Bronchial epithelial cell (primary cell): ENCODE measurements around the gene CHERP. TPM values are rescaled to one million over a fixed set of nuclear protein-coding genes. Genes with fewer than 3 reads are reported as not detected.
"Not testable (repeated sequence)": the region's sequence is repeated elsewhere in the genome, so short reads cannot be mapped to it uniquely, and the experiment has no call there.

Experiments
- DNase-seq: peaks from one replicate; pipeline ENCODE4 v3.0.0-alpha.2; 2010; ENCODE audit warnings: low read depth
- FAIRE-seq: peaks from 2 replicates; lab custom pipeline; 2011; peaks lifted over from hg19 to GRCh38; lab: Jason Lieb, UNC
- H3K27me3 ChIP-seq: 2 replicates; pipeline ENCODE4 v1.5.1; 2011; ENCODE audit warnings: low read length; ENCODE audit not compliant: control insufficient read depth, insufficient read depth
- H3K36me3 ChIP-seq: 2 replicates; pipeline ENCODE4 v1.5.1; 2011; ENCODE audit warnings: low read length; ENCODE audit not compliant: control insufficient read depth, insufficient read depth
- H3K4me3 ChIP-seq: 2 replicates; pipeline ENCODE4 v1.5.1; 2011; ENCODE audit warnings: mild to moderate bottlenecking, low read depth, low read length, control low read depth
- total RNA-seq: library from RNA; depleted of rRNA; stranded (reverse); fragments of >200 nt; gene quantifications from 2 replicates; pipeline ENCODE4 v1.2.1, GENCODE V29; 2014
- TF ChIP-seq, protein P1 (sequence below): IDR thresholded peaks from 2 replicates; pipeline ENCODE4 v1.5.1; 2011; ENCODE audit warnings: mild to moderate bottlenecking, moderate library complexity, low read length, control low read depth, inconsistent platforms; ENCODE audit not compliant: insufficient read depth, severe bottlenecking

Gene CHERP
- total RNA-seq, 1 donor from 2014 or later: 2.4 TPM

DNA sequence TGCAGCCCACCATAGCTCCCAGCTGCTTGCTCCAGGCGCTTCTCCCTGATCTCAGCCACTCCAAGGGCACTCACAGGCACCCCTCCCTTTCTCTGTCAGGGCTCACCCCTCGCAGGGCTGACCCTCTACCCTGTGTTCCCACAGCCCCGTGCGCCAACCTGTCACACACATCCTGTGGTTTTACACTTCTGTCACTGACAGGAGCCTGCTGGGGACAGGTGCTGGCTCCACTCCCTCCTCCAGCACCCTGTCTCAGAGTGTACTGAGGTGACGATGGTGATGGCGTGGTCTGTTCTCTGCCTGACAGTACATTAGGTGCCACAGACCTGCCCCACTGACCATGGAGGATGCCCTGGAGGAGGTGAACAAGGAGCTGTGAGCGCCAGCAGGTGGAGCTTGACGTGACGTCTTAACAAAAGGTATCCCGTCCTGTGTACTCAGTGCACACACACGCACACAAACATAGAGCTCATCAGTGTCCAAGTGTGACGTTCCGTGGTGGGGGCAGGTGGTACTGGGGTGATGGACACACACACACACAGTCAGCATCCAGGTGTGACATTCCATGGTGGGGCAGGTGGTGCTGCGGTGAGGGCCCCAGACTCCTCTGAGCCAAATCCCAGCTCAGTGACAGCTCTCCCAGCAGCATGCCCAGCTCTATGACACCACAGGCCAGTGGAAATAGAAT lies 25.2 kb downstream of the CHERP start:
- Histone ChIP-seq H3K4me3 (no peak overlapping the region), H3K27me3 (no peaks in the 10 kb centered on the region), H3K36me3 (peaks cover 21% of the 10 kb centered on the region)
- no peak for DNase-seq
- no peak for FAIRE-seq
- TF ChIP-seq, protein P1, sequence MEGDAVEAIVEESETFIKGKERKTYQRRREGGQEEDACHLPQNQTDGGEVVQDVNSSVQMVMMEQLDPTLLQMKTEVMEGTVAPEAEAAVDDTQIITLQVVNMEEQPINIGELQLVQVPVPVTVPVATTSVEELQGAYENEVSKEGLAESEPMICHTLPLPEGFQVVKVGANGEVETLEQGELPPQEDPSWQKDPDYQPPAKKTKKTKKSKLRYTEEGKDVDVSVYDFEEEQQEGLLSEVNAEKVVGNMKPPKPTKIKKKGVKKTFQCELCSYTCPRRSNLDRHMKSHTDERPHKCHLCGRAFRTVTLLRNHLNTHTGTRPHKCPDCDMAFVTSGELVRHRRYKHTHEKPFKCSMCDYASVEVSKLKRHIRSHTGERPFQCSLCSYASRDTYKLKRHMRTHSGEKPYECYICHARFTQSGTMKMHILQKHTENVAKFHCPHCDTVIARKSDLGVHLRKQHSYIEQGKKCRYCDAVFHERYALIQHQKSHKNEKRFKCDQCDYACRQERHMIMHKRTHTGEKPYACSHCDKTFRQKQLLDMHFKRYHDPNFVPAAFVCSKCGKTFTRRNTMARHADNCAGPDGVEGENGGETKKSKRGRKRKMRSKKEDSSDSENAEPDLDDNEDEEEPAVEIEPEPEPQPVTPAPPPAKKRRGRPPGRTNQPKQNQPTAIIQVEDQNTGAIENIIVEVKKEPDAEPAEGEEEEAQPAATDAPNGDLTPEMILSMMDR: no peak

DNA sequence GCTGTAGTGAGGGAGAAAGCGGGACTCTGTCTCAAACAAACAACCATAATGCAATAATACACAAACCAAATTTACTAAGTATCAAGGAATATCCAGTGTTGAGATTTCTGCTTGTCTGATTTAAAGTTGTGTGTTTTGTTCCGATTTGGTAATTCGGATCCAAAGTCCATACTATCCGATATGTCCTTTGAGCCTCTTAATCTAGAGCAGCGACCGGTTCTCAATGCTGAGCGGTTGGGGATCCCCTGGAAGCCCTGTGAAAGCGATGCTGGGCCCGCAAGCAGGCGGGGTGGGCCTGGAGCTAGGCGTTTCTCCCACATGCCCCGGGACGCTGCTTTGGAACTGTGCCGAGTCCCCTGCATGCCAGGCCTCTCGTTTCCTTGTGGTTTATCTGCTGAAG lies 25.9 kb downstream of the CHERP start:
- Histone ChIP-seq H3K36me3 (peaks cover 19% of the 10 kb centered on the region), H3K4me3 (no peak overlapping the region), H3K27me3 (no peaks in the 10 kb centered on the region)
- FAIRE-seq: peak; percentile 28
- no peak for DNase-seq
- TF ChIP-seq, protein P1: no peak

DNA sequence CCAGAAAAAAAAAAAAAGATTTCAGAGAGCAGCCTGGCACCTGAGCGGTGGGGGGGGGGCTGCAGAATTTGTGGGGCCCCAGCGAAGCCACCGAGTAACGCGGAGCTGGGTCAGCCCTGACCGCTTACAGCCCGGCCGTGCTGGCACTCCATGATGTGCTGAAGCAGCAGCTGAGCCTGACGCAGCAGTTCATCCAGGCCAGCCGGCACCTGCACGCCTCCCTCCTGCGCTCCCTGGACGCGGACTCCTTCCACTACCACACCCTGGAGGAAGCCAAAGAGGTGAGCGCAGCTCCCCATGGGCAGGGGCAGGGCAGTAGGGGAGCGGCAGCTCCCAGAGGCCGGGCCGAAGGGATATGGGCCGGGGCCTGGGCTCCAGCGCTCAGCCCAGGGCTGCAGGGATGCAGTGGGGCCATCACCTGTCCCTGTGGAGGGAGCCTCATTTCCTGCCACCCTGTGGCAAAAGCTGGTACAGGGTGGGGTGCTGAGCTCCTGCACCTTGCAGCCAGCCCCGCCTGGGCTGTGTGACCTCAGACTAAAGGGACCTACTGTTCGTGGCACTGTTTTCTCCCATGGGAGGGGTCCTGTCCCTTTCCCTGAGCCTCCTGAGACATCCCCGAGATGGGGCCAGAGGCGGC lies 27.7 kb downstream of the CHERP start:
- DNase-seq: no peak
- Histone ChIP-seq H3K4me3 (no peak overlapping the region), H3K36me3 (peaks cover 7% of the 10 kb centered on the region), H3K27me3 (no peaks in the 10 kb centered on the region)
- TF ChIP-seq, protein P1: no peak
- no peak for FAIRE-seq

DNA sequence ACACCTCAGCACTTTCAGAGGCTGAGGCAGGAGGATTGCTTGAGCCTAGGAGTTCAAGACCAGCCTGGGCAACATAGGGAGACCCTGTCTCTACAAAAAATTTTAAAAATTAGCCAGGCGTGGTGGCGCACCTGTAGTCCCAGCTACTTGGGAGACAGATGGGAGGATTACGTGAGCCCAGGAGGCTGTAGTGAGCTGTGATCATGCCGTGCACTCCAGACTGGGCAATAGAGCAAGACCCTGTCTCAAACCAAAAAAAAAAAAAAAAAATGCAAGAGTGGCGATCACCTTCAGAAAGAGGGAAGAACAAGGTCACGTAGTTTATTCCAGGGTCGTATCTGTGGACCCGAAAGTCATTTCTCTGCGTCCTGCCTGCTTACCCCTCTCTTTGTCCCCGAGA lies 29.6 kb downstream of the CHERP start:
- not testable (repeated sequence) for DNase-seq, H3K27me3 ChIP-seq, H3K4me3 ChIP-seq, H3K36me3 ChIP-seq, FAIRE-seq

DNA sequence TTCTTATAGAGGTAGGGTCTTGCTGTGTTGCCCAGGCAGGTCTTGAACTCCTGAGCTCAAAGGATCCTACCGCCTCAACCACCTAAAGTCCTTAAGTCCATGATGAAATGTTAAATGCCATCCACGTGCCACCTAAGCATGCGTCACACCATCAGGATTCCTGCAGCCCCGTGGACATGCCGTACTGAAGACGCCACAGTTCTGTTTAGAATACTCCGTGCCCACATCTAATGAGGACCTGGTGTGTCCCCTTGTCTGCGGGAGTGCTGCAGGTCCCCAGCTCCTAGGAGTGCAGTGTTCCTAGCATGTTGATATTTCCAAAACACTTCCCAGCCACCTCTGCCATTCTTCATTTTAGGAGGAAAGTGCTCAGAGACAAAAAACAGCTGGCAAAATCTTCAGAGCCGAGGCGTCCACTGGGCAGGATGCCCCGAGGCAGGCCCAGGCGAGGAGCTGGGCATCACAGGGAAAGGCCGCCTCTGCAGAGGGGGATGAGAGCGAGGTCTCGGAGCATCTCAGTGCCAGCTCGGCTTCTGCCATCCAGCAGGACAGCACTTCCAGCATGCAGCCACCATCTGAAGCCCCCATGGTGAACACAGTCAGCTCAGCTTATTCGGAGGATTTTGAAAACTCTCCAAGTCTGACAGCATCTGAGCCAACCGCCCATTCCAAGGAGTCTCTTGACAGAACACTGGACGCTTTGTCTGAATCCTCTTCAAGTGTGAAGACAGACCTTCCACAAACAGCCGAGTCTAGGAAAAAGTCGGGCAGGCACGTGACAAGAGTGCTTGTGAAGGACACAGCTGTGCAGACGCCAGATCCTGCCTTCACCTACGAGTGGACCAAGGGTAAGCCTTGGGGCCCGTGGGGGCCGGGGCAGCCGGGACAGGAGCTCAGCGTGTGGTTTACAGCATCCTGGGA lies 32.8 kb downstream of the CHERP start:
- H3K4me3 ChIP-seq: no peak overlapping the region
- TF ChIP-seq, protein P1: no peak

DNA sequence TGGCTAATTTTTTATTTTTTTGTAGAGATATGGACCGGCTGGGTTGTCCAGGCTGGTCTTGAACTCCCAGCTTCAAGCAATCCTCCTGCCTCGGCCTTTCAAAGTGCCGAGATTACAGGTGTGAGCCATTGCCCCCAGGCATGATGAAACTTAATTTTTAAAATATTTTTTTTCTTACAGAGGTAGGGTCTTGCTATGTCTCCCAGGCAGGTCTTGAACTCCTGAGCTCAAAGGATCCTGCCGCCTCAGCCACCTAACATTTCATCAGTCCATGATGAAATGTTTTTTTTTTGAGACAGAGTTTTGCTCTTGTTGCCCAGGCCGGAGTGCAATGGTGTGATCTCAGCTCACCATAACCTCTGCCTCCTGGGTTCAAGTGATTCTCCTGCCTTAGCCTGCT lies 33.7 kb downstream of the CHERP start:
- DNase-seq: no peak
- no peak for FAIRE-seq
- peaks cover 1% of the 10 kb centered on the region for H3K36me3 ChIP-seq
- TF ChIP-seq, protein P1: no peak
- H3K4me3 ChIP-seq: no peak overlapping the region
- no peaks in the 10 kb centered on the region for H3K27me3 ChIP-seq

More for the DNA sequence above, 32.8 kb downstream of the CHERP start:
- H3K36me3 ChIP-seq: peaks cover 1% of the 10 kb centered on the region
- H3K27me3 ChIP-seq: no peaks in the 10 kb centered on the region
- DNase-seq (no peak), FAIRE-seq (peak; percentile 52)
